PC-3 (cell line): ENCODE data around the gene FRMD5. TPM values are rescaled to one million over a fixed set of nuclear protein-coding genes. Genes with fewer than 3 reads are reported as not detected.

Experiments used
- ATAC-seq: fragments of 200-7000 bp; cut with Tn5 transposase; 2 replicates; pipeline ENCODE4 v1.9.1; 2020; ENCODE audit warnings: mild to moderate bottlenecking, moderate library complexity
- BruUV-seq: library from RNA; stranded (reverse); fragments of 400-500 nt; replicated peaks from 2 replicates; lab custom pipeline; 2021; lab: Mats Ljungman, UMichigan
- CTCF ChIA-PET: fragments of 300-600 bp; sonication (Branson Sonifier 250); formaldehyde crosslinking; loops from one replicate; lab custom pipeline; 2022; ENCODE audit warnings: antibody characterized with exemption; lab: Charles Lee
- POLR2A ChIA-PET: fragments of 300-600 bp; sonication (Branson Sonifier 250); formaldehyde crosslinking; loops from one replicate; lab custom pipeline; 2022; ENCODE audit warnings: antibody characterized with exemption; ENCODE audit not compliant: unreplicated experiment; lab: Charles Lee
- DNase-seq: peaks from one replicate; pipeline ENCODE4 v3.0.0-alpha.2; 2015
- H2AFZ ChIP-seq: fragments of 300-600 bp; sonication (generic); 2 replicates; pipeline ENCODE4 v1.6.0; 2016; ENCODE audit warnings: antibody characterized with exemption, low read length
- H3F3A ChIP-seq: fragments of 300-600 bp; sonication (generic); one replicate; pipeline ENCODE4 v1.6.0; 2017; ENCODE audit warnings: antibody characterized with exemption, low read length, control low read depth, mild to moderate bottlenecking; ENCODE audit not compliant: unreplicated experiment
- H3K27ac ChIP-seq: fragments of 300-600 bp; sonication (generic); 2 replicates; pipeline ENCODE4 v1.5.1; 2016; ENCODE audit warnings: mild to moderate bottlenecking, low read length
- H3K27me3 ChIP-seq: fragments of 300-600 bp; sonication (generic); 2 replicates; pipeline ENCODE4 v1.6.1; 2016; ENCODE audit warnings: low read length, mixed read lengths
- H3K36me3 ChIP-seq: fragments of 300-600 bp; sonication (generic); 2 replicates; pipeline ENCODE4 v1.6.1; 2016; ENCODE audit warnings: low read depth, mixed run types, low read length, mixed read lengths
- H3K4me1 ChIP-seq: fragments of 300-600 bp; sonication (generic); 2 replicates; pipeline ENCODE4 v1.5.1; 2016; ENCODE audit warnings: low read length; ENCODE audit not compliant: insufficient read depth
- H3K4me2 ChIP-seq: fragments of 300-600 bp; sonication (generic); 2 replicates; pipeline ENCODE4 v1.6.0; 2016; ENCODE audit warnings: low read length
- H3K4me3 ChIP-seq: fragments of 300-600 bp; sonication (generic); 2 replicates; pipeline ENCODE4 v1.5.1; 2016; ENCODE audit warnings: mild to moderate bottlenecking, low read length, mixed read lengths
- H3K79me2 ChIP-seq: fragments of 300-600 bp; sonication (generic); 2 replicates; pipeline ENCODE4 v1.6.1; 2017; ENCODE audit warnings: low read length, mixed read lengths
- H3K9ac ChIP-seq: fragments of 300-600 bp; sonication (generic); 2 replicates; pipeline ENCODE4 v1.6.0; 2016; ENCODE audit warnings: mild to moderate bottlenecking, low read length
- H3K9me2 ChIP-seq: fragments of 300-600 bp; sonication (generic); replicated peaks from 2 replicates; pipeline ENCODE4 v1.6.1; 2016; ENCODE audit warnings: mixed run types, low read length, mixed read lengths
- H3K9me3 ChIP-seq: fragments of 300-600 bp; sonication (generic); 2 replicates; pipeline ENCODE4 v1.6.1; 2016; ENCODE audit warnings: low read length, mixed read lengths
- H4K20me1 ChIP-seq: fragments of 300-600 bp; sonication (generic); 2 replicates; pipeline ENCODE4 v1.6.1; 2016; ENCODE audit warnings: low read length, mixed read lengths
- CTCF ChIP-seq: fragments of 300-600 bp; sonication (generic); conservative IDR thresholded peaks from 2 replicates; pipeline ENCODE4 v1.5.1; 2017; ENCODE audit warnings: antibody characterized with exemption, low read depth, mild to moderate bottlenecking, low read length
- EZH2 ChIP-seq: fragments of 300-600 bp; sonication (generic); IDR thresholded peaks from one replicate; pipeline ENCODE4 v1.6.1; 2017; ENCODE audit warnings: antibody characterized with exemption, mild to moderate bottlenecking, low read length; ENCODE audit not compliant: unreplicated experiment
- EZH2phosphoT487 ChIP-seq: fragments of 300-600 bp; sonication (generic); IDR thresholded peaks from 2 replicates; pipeline ENCODE4 v1.6.1; 2018; ENCODE audit warnings: mild to moderate bottlenecking, antibody characterized with exemption, low read length, borderline replicate concordance
- intact Hi-C: fragments of 100-400 bp; cut with micrococcal nuclease; formaldehyde crosslinking; loops from 2 replicates; pipeline ENCODE4 v1.9.0; 2023
- total RNA-seq: library from RNA; depleted of rRNA; stranded (reverse); fragments of >200 nt; gene quantifications from 2 replicates; pipeline ENCODE4 v1.2.3, GENCODE V29; 2014

Gene FRMD5
- total RNA-seq, 1 experiment from 2014 or later: 8.7 TPM

DNA sequence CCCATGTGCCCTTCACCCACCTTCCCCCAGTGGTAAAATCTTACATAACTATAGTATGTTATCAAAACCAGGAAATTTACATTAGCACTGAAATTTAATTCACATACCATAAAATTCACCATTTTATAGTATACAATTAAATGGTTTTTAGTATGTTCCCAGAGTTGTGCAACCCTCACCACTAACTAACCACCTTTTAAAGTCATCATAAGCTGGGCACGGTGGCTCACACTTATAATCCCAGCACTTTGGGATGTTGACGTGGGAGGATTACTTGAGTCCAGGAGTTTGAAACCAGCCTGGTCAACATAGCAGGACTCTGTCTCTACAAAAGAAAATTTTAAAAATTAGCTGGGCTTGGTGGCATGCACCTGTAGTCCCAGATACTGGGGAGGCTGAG, 13.7 kb downstream of the FRMD5 start:
- Histone ChIP-seq H3K4me1 (no peaks in the 10 kb centered on the region; the same call in 1 of the 2 replicates), H3K27me3 (no peaks in the 10 kb centered on the region), H3K4me2 (no peak overlapping the region), H3K79me2 (0 out of 2 replicates have a peak, but pooled peaks cover 19% of the 10 kb centered on the region), H3K27ac (no peak overlapping the region), H3K36me3 (no peaks in the 10 kb centered on the region), H3K9me3 (no peaks in the 10 kb centered on the region), H3K9me2 (no peaks in the 10 kb centered on the region), H3K9ac (no peak overlapping the region), H2AFZ (no peak overlapping the region), H4K20me1 (no peaks in the 10 kb centered on the region), H3F3A (no peaks in the 10 kb centered on the region), H3K4me3 (no peak overlapping the region)
- no peak for TF ChIP-seq CTCF
- TF ChIP-seq EZH2: no peak
- no peak for TF ChIP-seq EZH2phosphoT487
- ChIA-PET CTCF (no interaction called here), POLR2A (no interaction called here)
- DNase-seq: no peak
- no peak for ATAC-seq
- BruUV-seq: no TSS peak
- intact Hi-C loops: no loop called here

DNA sequence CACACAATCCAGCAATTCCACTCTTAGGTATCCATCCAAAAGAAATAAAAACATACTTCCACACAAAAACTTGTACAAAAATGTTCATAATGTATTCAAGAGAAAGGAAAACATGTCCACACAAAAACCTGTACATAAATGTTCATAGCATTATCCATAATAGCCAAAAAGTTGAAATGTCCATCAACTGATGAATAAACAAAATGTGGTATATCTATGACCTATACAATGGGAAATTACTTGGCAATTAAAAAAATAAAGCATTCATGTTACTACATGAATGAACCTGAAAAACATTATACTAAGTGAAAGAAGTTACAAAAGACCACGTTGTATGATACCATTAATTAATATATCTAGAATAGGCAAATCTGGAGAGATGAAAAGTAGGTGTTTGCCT, 17.9 kb downstream of the FRMD5 start:
- ATAC-seq (no peak), DNase-seq (no peak)
- Histone ChIP-seq H3K9ac (no peak overlapping the region), H3K27me3 (no peaks in the 10 kb centered on the region), H3K9me2 (no peaks in the 10 kb centered on the region), H3K4me3 (no peak overlapping the region), H3K4me2 (no peak overlapping the region), H3F3A (no peaks in the 10 kb centered on the region), H3K27ac (no peak overlapping the region), H3K4me1 (peaks cover 6% of the 10 kb centered on the region; the same call in 1 of the 2 replicates), H3K79me2 (peaks cover 36% of the 10 kb centered on the region), H3K36me3 (no peaks in the 10 kb centered on the region), H4K20me1 (no peaks in the 10 kb centered on the region), H3K9me3 (no peaks in the 10 kb centered on the region), H2AFZ (no peak overlapping the region)
- no TSS peak for BruUV-seq
- intact Hi-C loops: no loop called here
- ChIA-PET POLR2A (no interaction called here), CTCF (no interaction called here)
- TF ChIP-seq CTCF (no peak), EZH2 (no peak), EZH2phosphoT487 (no peak)

GRCh38 chr15:44173813-44174212, 21.3 kb downstream of the FRMD5 start:
- no peak overlapping the region for H3K4me2 ChIP-seq
- H3K79me2 ChIP-seq: peaks cover 31% of the 10 kb centered on the region
- H3K27ac ChIP-seq: no peak overlapping the region
- H3K36me3 ChIP-seq: no peaks in the 10 kb centered on the region
- intact Hi-C loops: no loop called here
- CTCF ChIA-PET: no interaction called here
- no peaks in the 10 kb centered on the region for H3K9me2 ChIP-seq
- H3K4me1 ChIP-seq: peaks cover 6% of the 10 kb centered on the region; the same call in 1 of the 2 replicates
- H3K9ac ChIP-seq: no peak overlapping the region
- no peak overlapping the region for H3K4me3 ChIP-seq
- no peak overlapping the region for H2AFZ ChIP-seq
- BruUV-seq: no TSS peak
- H3K27me3 ChIP-seq: no peaks in the 10 kb centered on the region
- no peak for DNase-seq
- no peak for TF ChIP-seq EZH2
- no peaks in the 10 kb centered on the region for H3K9me3 ChIP-seq
- POLR2A ChIA-PET: no interaction called here
- no peaks in the 10 kb centered on the region for H4K20me1 ChIP-seq
- H3F3A ChIP-seq: no peaks in the 10 kb centered on the region
- ATAC-seq: no peak; the same call in 1 of the 2 replicates
